Neural progenitor cell (in vitro differentiated cells): ENCODE measurements around the gene NBEA. TPM values are rescaled to one million over a fixed set of nuclear protein-coding genes. Genes with fewer than 3 reads are reported as not detected.
A peak's percentile ranks its signal among the peaks of the same experiment; 100 is the strongest.

Experiments
- DNase-seq: peaks from one replicate; pipeline ENCODE4 v3.0.0-alpha.2; 2016; ENCODE audit warnings: low spot score
- H2AFZ ChIP-seq: fragments of 200-600 bp; sonication (generic); replicated peaks from 2 replicates; pipeline ENCODE4 v1.6.1; 2016; ENCODE audit warnings: antibody characterized with exemption
- H3F3A ChIP-seq: fragments of 200-600 bp; sonication (generic); 2 replicates; pipeline ENCODE4 v1.6.1; 2016; ENCODE audit warnings: antibody characterized with exemption, low read depth
- H3K27ac ChIP-seq: fragments of 200-600 bp; sonication (generic); 2 replicates; pipeline ENCODE4 v1.5.1; 2016; ENCODE audit warnings: mild to moderate bottlenecking
- H3K27me3 ChIP-seq: fragments of 200-600 bp; sonication (generic); 2 replicates; pipeline ENCODE4 v1.6.1; 2016; ENCODE audit warnings: mild to moderate bottlenecking, moderate library complexity
- H3K36me3 ChIP-seq: fragments of 200-600 bp; sonication (generic); 2 replicates; pipeline ENCODE4 v1.5.1; 2016
- H3K4me1 ChIP-seq: fragments of 200-600 bp; sonication (generic); 2 replicates; pipeline ENCODE4 v1.6.1; 2016; ENCODE audit warnings: mixed run types
- H3K4me2 ChIP-seq: fragments of 200-600 bp; sonication (generic); 2 replicates; pipeline ENCODE4 v1.6.1; 2016
- H3K4me3 ChIP-seq: fragments of 200-600 bp; sonication (generic); 2 replicates; pipeline ENCODE4 v1.5.1; 2016
- H3K79me2 ChIP-seq: fragments of 200-600 bp; sonication (generic); 2 replicates; pipeline ENCODE4 v1.6.1; 2016; ENCODE audit warnings: low read depth
- H3K9ac ChIP-seq: fragments of 200-600 bp; sonication (generic); 2 replicates; pipeline ENCODE4 v1.6.1; 2016
- H3K9me3 ChIP-seq: fragments of 200-600 bp; sonication (generic); 2 replicates; pipeline ENCODE4 v1.5.1; 2016; ENCODE audit warnings: low read depth
- H4K20me1 ChIP-seq: fragments of 200-600 bp; sonication (generic); 2 replicates; pipeline ENCODE4 v1.6.1; 2016; ENCODE audit warnings: low read depth
- H3K27ac Mint-ChIP-seq: 3 replicates; pipeline ENCODE4 v1.8.0; 2021; ENCODE audit warnings: mixed read lengths
- H3K27me3 Mint-ChIP-seq: 2 replicates; pipeline ENCODE4 v1.8.0; 2022; ENCODE audit warnings: low read depth, mild to moderate bottlenecking, inconsistent platforms, moderate library complexity, mixed read lengths; ENCODE audit not compliant: insufficient read depth
- H3K36me3 Mint-ChIP-seq: 3 replicates; pipeline ENCODE4 v1.8.0; 2021; ENCODE audit warnings: mixed read lengths
- H3K4me1 Mint-ChIP-seq: 3 replicates; pipeline ENCODE4 v1.8.0; 2021; ENCODE audit warnings: mixed read lengths
- H3K4me3 Mint-ChIP-seq: 3 replicates; pipeline ENCODE4 v1.8.0; 2021; ENCODE audit warnings: mild to moderate bottlenecking, moderate library complexity, mixed read lengths
- H3K9me3 Mint-ChIP-seq: 3 replicates; pipeline ENCODE4 v1.8.0; 2020; ENCODE audit warnings: mixed read lengths
- CTCF ChIP-seq: fragments of 200-600 bp; sonication (generic); IDR thresholded peaks from 2 replicates; pipeline ENCODE4 v1.5.1; 2017; ENCODE audit warnings: antibody characterized with exemption, mild to moderate bottlenecking
- EZH2 ChIP-seq: fragments of 200-600 bp; sonication (generic); IDR thresholded peaks from 2 replicates; pipeline ENCODE4 v1.6.1; 2017; ENCODE audit warnings: antibody characterized with exemption, mild to moderate bottlenecking, moderate library complexity
- EZH2phosphoT487 ChIP-seq: fragments of 200-600 bp; sonication (generic); IDR thresholded peaks from 2 replicates; pipeline ENCODE4 v1.6.1; 2017; ENCODE audit warnings: antibody characterized with exemption
- total RNA-seq: library from RNA; depleted of rRNA; stranded (reverse); fragments of >200 nt; gene quantifications from 2 replicates; pipeline ENCODE4 v1.2.3, GENCODE V29; 2015; ENCODE audit warnings: low replicate concordance

The NBEA gene
- total RNA-seq, 1 donor from 2014 or later = 31.0 TPM

- H3K36me3 Mint-ChIP-seq = no peaks in the 10 kb centered on the region
- Histone ChIP-seq H3K4me1 (peaks cover 9% of the 10 kb centered on the region), H2AFZ (no peak overlapping the region), H3F3A (peaks cover 6% of the 10 kb centered on the region), H3K4me3 (no peak overlapping the region), H3K4me2 (no peak overlapping the region), H4K20me1 (peaks cover 4% of the 10 kb centered on the region), H3K27ac (no peak overlapping the region), H3K79me2 (no peaks in the 10 kb centered on the region), H3K9me3 (no peaks in the 10 kb centered on the region), H3K27me3 (no peaks in the 10 kb centered on the region), H3K9ac (no peak overlapping the region), H3K36me3 (no peaks in the 10 kb centered on the region)
- TF ChIP-seq CTCF = no peak
- TF ChIP-seq EZH2 = no peak
- no peak for TF ChIP-seq EZH2phosphoT487
- H3K27ac Mint-ChIP-seq = no peak overlapping the region
- H3K4me3 Mint-ChIP-seq = no peak overlapping the region
- H3K27me3 Mint-ChIP-seq = no peaks in the 10 kb centered on the region
- H3K4me1 Mint-ChIP-seq = peaks cover 23% of the 10 kb centered on the region
- no peak for DNase-seq
- no peaks in the 10 kb centered on the region for H3K9me3 Mint-ChIP-seq
These were observed 585.4 kb downstream of the NBEA start for GRCh38 chr13:35527451-35527850.

- Histone ChIP-seq H3K4me2 (no peak overlapping the region), H3K27ac (peak overlapping the region; percentile 51), H3K4me3 (no peak overlapping the region)
These were observed 588.1 kb downstream of the NBEA start for GRCh38 chr13:35530147-35530546.

GRCh38 chr13:35530581-35530980 is 588.5 kb downstream of the NBEA start:
- peak overlapping the region; percentile 51 for H3K27ac ChIP-seq
- H3K79me2 ChIP-seq = no peaks in the 10 kb centered on the region
- H4K20me1 ChIP-seq = peaks cover 13% of the 10 kb centered on the region
- H3K9me3 ChIP-seq = no peaks in the 10 kb centered on the region
- H3K27me3 ChIP-seq = no peaks in the 10 kb centered on the region
- no peak overlapping the region for H3K9ac ChIP-seq
- Mint-ChIP-seq H3K27ac (peak overlapping the region; percentile 87), H3K9me3 (no peaks in the 10 kb centered on the region), H3K4me3 (no peak overlapping the region), H3K4me1 (peaks cover 30% of the 10 kb centered on the region), H3K36me3 (no peaks in the 10 kb centered on the region), H3K27me3 (no peaks in the 10 kb centered on the region)
- TF ChIP-seq EZH2phosphoT487 (no peak), CTCF (no peak), EZH2 (no peak)
- H3K4me2 ChIP-seq = no peak overlapping the region
- peaks cover 25% of the 10 kb centered on the region for H3K4me1 ChIP-seq
- peaks cover 12% of the 10 kb centered on the region for H3F3A ChIP-seq
- H3K4me3 ChIP-seq = no peak overlapping the region
- no peaks in the 10 kb centered on the region for H3K36me3 ChIP-seq
- H2AFZ ChIP-seq = no peak overlapping the region
- no peak for DNase-seq

More at GRCh38 chr13:35530147-35530546, 588.1 kb downstream of the NBEA start:
- Mint-ChIP-seq H3K36me3 (no peaks in the 10 kb centered on the region), H3K4me1 (peaks cover 30% of the 10 kb centered on the region), H3K4me3 (no peak overlapping the region), H3K27me3 (no peaks in the 10 kb centered on the region), H3K27ac (peak overlapping the region; percentile 87), H3K9me3 (no peaks in the 10 kb centered on the region)
- Histone ChIP-seq H3F3A (peaks cover 12% of the 10 kb centered on the region), H3K79me2 (no peaks in the 10 kb centered on the region), H3K4me1 (peaks cover 25% of the 10 kb centered on the region), H3K36me3 (no peaks in the 10 kb centered on the region), H3K9me3 (no peaks in the 10 kb centered on the region), H4K20me1 (peaks cover 13% of the 10 kb centered on the region), H3K9ac (no peak overlapping the region), H3K27me3 (no peaks in the 10 kb centered on the region), H2AFZ (no peak overlapping the region)
- TF ChIP-seq EZH2phosphoT487 (no peak), EZH2 (no peak), CTCF (no peak)
- DNase-seq = no peak
